Ureter (tissue), 1 donor: ENCODE data around the gene ZNF326. TPM values are rescaled to one million over a fixed set of nuclear protein-coding genes. Genes with fewer than 3 reads are reported as not detected.
"Not testable (repeated sequence)": the region's sequence is repeated elsewhere in the genome, so short reads cannot be mapped to it uniquely, and the experiment has no call there.

Experiments used
- DNase-seq: peaks from one replicate; pipeline ENCODE4 v3.0.0-alpha.2; 2020; ENCODE audit warnings: low spot score
- total RNA-seq: library from RNA; stranded (reverse); gene quantifications from one replicate; pipeline ENCODE4 v1.2.4, GENCODE V29; 2023
- donor health status: DM: yes; HTN: yes; CAD: no.

The ZNF326 gene
- total RNA-seq, 1 donor from 2014 or later: 32.7 TPM

GRCh38 chr1:89996450-89997110, 1.7 kb downstream of the ZNF326 start:
- DNase-seq: no peak

- not testable (repeated sequence) for DNase-seq
Measured at GRCh38 chr1:89997152-89997551, 2.2 kb downstream of the ZNF326 start.

GRCh38 chr1:89998306-89998705, 3.4 kb downstream of the ZNF326 start:
- no peak for DNase-seq

- DNase-seq: no peak
Measured at GRCh38 chr1:89999208-89999607, 4.3 kb downstream of the ZNF326 start.

GRCh38 chr1:89999628-90000027, 4.7 kb downstream of the ZNF326 start:
- DNase-seq: no peak

- DNase-seq: no peak
Measured at GRCh38 chr1:90000934-90001676, 6.2 kb downstream of the ZNF326 start.

GRCh38 chr1:90007979-90008404, 13.1 kb downstream of the ZNF326 start:
- DNase-seq: no peak

GRCh38 chr1:90012300-90012699, 17.4 kb downstream of the ZNF326 start:
- no peak for DNase-seq

- DNase-seq: no peak
Measured at GRCh38 chr1:90023691-90024090, 28.8 kb downstream of the ZNF326 start.

- DNase-seq: no peak
Measured at GRCh38 chr1:90027281-90027680, 32.4 kb downstream of the ZNF326 start.

- DNase-seq: no peak
Measured at GRCh38 chr1:90039652-90040051, 44.7 kb downstream of the ZNF326 start.

GRCh38 chr1:90043586-90043985, 48.7 kb downstream of the ZNF326 start:
- no peak for DNase-seq

- no peak for DNase-seq
Measured at GRCh38 chr1:90044346-90044745, 49.4 kb downstream of the ZNF326 start.

- DNase-seq: no peak
Measured at GRCh38 chr1:90045853-90046563, 51.1 kb downstream of the ZNF326 start.

- no peak for DNase-seq
Measured at GRCh38 chr1:90046635-90047034, 51.7 kb downstream of the ZNF326 start.

GRCh38 chr1:90048043-90048442, 53.1 kb downstream of the ZNF326 start:
- no peak for DNase-seq

- not testable (repeated sequence) for DNase-seq
Measured at GRCh38 chr1:90062700-90063643, 68.1 kb downstream of the ZNF326 start.

GRCh38 chr1:90064109-90064508, 69.2 kb downstream of the ZNF326 start:
- DNase-seq: not testable (repeated sequence)

- DNase-seq: no peak
Measured at GRCh38 chr1:90067194-90067931, 72.5 kb downstream of the ZNF326 start.

GRCh38 chr1:90068611-90069280, 73.8 kb downstream of the ZNF326 start:
- DNase-seq: no peak
